Hepatocyte (in vitro differentiated cells): ENCODE data around the gene OXSR1. TPM values are rescaled to one million over a fixed set of nuclear protein-coding genes. Genes with fewer than 3 reads are reported as not detected.

Experiments
- DNase-seq: peaks from one replicate; pipeline ENCODE4 v3.0.0-alpha.2; 2016; ENCODE audit warnings: low spot score
- H2AFZ ChIP-seq: fragments of 200-600 bp; sonication (generic); 2 replicates; pipeline ENCODE4 v1.6.0; 2016; ENCODE audit warnings: antibody characterized with exemption, mild to moderate bottlenecking
- H3K27ac ChIP-seq: fragments of 200-600 bp; sonication (generic); 2 replicates; pipeline ENCODE4 v1.5.1; 2016; ENCODE audit warnings: mild to moderate bottlenecking
- H3K27me3 ChIP-seq: fragments of 200-600 bp; sonication (generic); 2 replicates; pipeline ENCODE4 v1.6.1; 2016
- H3K36me3 ChIP-seq: fragments of 200-600 bp; sonication (generic); replicated peaks from 2 replicates; pipeline ENCODE4 v1.5.1; 2016; ENCODE audit warnings: low read depth; ENCODE audit not compliant: insufficient read depth
- H3K4me1 ChIP-seq: fragments of 200-600 bp; sonication (generic); 2 replicates; pipeline ENCODE4 v1.5.1; 2016; ENCODE audit warnings: mild to moderate bottlenecking, moderate library complexity; ENCODE audit not compliant: insufficient read depth
- H3K4me2 ChIP-seq: fragments of 200-600 bp; sonication (generic); 2 replicates; pipeline ENCODE4 v1.6.0; 2016
- H3K4me3 ChIP-seq: fragments of 200-600 bp; sonication (generic); 2 replicates; pipeline ENCODE4 v1.5.1; 2016; ENCODE audit warnings: mild to moderate bottlenecking
- H3K79me2 ChIP-seq: fragments of 200-600 bp; sonication (generic); 2 replicates; pipeline ENCODE4 v1.6.0; 2017; ENCODE audit warnings: mild to moderate bottlenecking
- H3K9me2 ChIP-seq: fragments of 200-600 bp; sonication (generic); replicated peaks from 2 replicates; pipeline ENCODE4 v1.6.0; 2017; ENCODE audit warnings: mild to moderate bottlenecking; ENCODE audit not compliant: insufficient read depth
- H3K9me3 ChIP-seq: fragments of 200-600 bp; sonication (generic); 2 replicates; pipeline ENCODE4 v1.5.1; 2016; ENCODE audit warnings: low read depth, mild to moderate bottlenecking
- H4K20me1 ChIP-seq: fragments of 200-600 bp; sonication (generic); 2 replicates; pipeline ENCODE4 v1.6.0; 2016; ENCODE audit warnings: mild to moderate bottlenecking; ENCODE audit not compliant: insufficient read depth, poor library complexity, severe bottlenecking
- CTCF ChIP-seq: fragments of 200-600 bp; sonication (generic); IDR thresholded peaks from 2 replicates; pipeline ENCODE4 v1.5.1; 2016; ENCODE audit warnings: antibody characterized with exemption, mild to moderate bottlenecking; ENCODE audit not compliant: poor library complexity
- EZH2 ChIP-seq: fragments of 200-600 bp; sonication (generic); IDR thresholded peaks from 2 replicates; pipeline ENCODE4 v1.6.1; 2016; ENCODE audit warnings: antibody characterized with exemption, mild to moderate bottlenecking, borderline replicate concordance
- EZH2phosphoT487 ChIP-seq: fragments of 200-600 bp; sonication (generic); IDR thresholded peaks from one replicate; pipeline ENCODE4 v1.6.1; 2018; ENCODE audit warnings: antibody characterized with exemption, mild to moderate bottlenecking, low read depth, moderate library complexity; ENCODE audit not compliant: unreplicated experiment, severe bottlenecking
- WGBS: methylation state at CpG from one replicate; pipeline ENCODE4 v1.1.6; 2016; ENCODE audit warnings: low lambda C conversion rate; ENCODE audit errors: missing lambda C conversion rate; 5-methylcytosine and 5-hydroxymethylcytosine counted together
- polyA plus RNA-seq: library from polyadenylated mRNA; unstranded; fragments of >200 nt; fragmentation: Nextera tagmentation; extraction: Ambion mirVana; gene quantifications from 2 replicates; pipeline ENCODE4 v1.2.1, GENCODE V29; 2016
- total RNA-seq: library from RNA; depleted of rRNA; stranded (reverse); fragments of >200 nt; gene quantifications from 2 replicates; pipeline ENCODE4 v1.2.3, GENCODE V29; 2014

Gene OXSR1
- total and polyA plus RNA-seq, 2 experiments from 2014 or later: 15.7 to 30.7 TPM

- H4K20me1 ChIP-seq: peaks cover 3% of the 10 kb centered on the region
- no peak for DNase-seq
- no peaks in the 10 kb centered on the region for H3K27me3 ChIP-seq
- TF ChIP-seq EZH2: no peak
- no peak for TF ChIP-seq EZH2phosphoT487
- TF ChIP-seq CTCF: no peak
- peaks cover 20% of the 10 kb centered on the region for H3K79me2 ChIP-seq
- H3K9me3 ChIP-seq: no peaks in the 10 kb centered on the region
- 100% methylated on average over 3 of the region's 4 CpGs for WGBS
- no peak overlapping the region for H2AFZ ChIP-seq
- no peaks in the 10 kb centered on the region for H3K4me1 ChIP-seq
- no peak overlapping the region for H3K27ac ChIP-seq
- no peak overlapping the region for H3K4me2 ChIP-seq
- H3K36me3 ChIP-seq: no peaks in the 10 kb centered on the region
- no peaks in the 10 kb centered on the region for H3K9me2 ChIP-seq
- H3K4me3 ChIP-seq: no peak overlapping the region
Measured at GRCh38 chr3:38207254-38208003, 42.1 kb downstream of the OXSR1 start.

- WGBS: 85% methylated on average over 2 of the region's 2 CpGs
- no peaks in the 10 kb centered on the region for H3K9me2 ChIP-seq
- H3K79me2 ChIP-seq: peaks cover 28% of the 10 kb centered on the region
- H4K20me1 ChIP-seq: peaks cover 3% of the 10 kb centered on the region
- H3K4me3 ChIP-seq: no peak overlapping the region
- no peaks in the 10 kb centered on the region for H3K4me1 ChIP-seq
- no peaks in the 10 kb centered on the region for H3K36me3 ChIP-seq
- no peak overlapping the region for H3K4me2 ChIP-seq
- DNase-seq: no peak
- no peaks in the 10 kb centered on the region for H3K27me3 ChIP-seq
- H2AFZ ChIP-seq: no peak overlapping the region
- no peaks in the 10 kb centered on the region for H3K9me3 ChIP-seq
- no peak for TF ChIP-seq CTCF
- no peak for TF ChIP-seq EZH2
- no peak for TF ChIP-seq EZH2phosphoT487
- H3K27ac ChIP-seq: no peak overlapping the region
Measured at GRCh38 chr3:38210141-38210757, 44.9 kb downstream of the OXSR1 start.

GRCh38 chr3:38212141-38212540, 46.8 kb downstream of the OXSR1 start:
- peaks cover 31% of the 10 kb centered on the region for H3K79me2 ChIP-seq
- H3K27me3 ChIP-seq: no peaks in the 10 kb centered on the region
- DNase-seq: no peak
- H3K9me3 ChIP-seq: no peaks in the 10 kb centered on the region
- no peaks in the 10 kb centered on the region for H3K9me2 ChIP-seq
- 69% methylated on average over 1 of the region's 1 CpG for WGBS
- no peak overlapping the region for H2AFZ ChIP-seq
- no peak overlapping the region for H3K4me2 ChIP-seq
- no peak overlapping the region for H3K4me3 ChIP-seq
- H4K20me1 ChIP-seq: peaks cover 3% of the 10 kb centered on the region
- H3K4me1 ChIP-seq: no peaks in the 10 kb centered on the region
- H3K27ac ChIP-seq: no peak overlapping the region
- no peak for TF ChIP-seq CTCF
- no peak for TF ChIP-seq EZH2phosphoT487
- no peak for TF ChIP-seq EZH2
- H3K36me3 ChIP-seq: no peaks in the 10 kb centered on the region
